NCI-H82 treated with DMSO at 0.1 percent for 48 hours (cell line): ENCODE measurements around the gene RABL2A.
"Not testable (repeated sequence)": the region's sequence is repeated elsewhere in the genome, so short reads cannot be mapped to it uniquely, and the experiment has no call there.

Experiments used
- DNase-seq: peaks from one replicate; lab custom pipeline; 2025; ENCODE audit not compliant: unreplicated experiment; lab: John Stamatoyannopoulos, UW

Gene RABL2A

DNA sequence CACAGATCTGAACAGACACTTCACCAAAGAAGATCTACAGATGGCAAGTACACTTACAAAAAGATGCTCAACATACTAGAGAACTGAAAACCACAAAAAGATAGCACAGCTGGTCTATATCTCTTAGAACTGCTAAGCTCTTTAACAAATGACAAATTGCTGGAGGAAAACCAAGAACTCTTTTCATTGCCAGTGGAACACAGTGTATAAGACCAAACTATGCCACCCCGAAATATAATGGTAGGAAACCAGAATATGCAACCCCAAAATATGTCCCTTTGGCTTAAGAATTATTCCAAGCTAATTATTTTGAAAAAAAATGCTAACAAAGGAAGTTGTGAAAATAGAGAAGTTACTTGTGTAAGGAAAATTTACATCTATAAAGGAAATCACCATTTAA is 21.0 kb upstream of the RABL2A start:
- not testable (repeated sequence) for DNase-seq

DNA sequence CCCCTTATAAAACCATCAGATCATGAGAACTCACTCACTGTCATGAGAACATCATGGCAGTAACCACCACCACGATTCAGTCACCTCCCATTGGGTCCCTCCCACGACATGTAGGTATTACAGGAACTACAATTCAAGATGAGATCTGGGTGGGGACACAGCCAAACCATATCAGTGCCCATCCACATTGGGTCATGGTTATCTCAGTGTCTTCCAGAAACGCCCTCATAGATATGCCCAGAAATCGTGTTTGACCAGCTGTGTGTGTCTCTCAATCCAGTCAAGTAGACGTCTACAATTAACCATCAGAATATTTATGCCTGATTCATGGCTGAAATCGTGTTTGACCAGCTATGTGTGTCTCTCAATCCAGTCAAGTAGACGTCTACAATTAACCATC is 17.2 kb upstream of the RABL2A start:
- not testable (repeated sequence) for DNase-seq

DNA sequence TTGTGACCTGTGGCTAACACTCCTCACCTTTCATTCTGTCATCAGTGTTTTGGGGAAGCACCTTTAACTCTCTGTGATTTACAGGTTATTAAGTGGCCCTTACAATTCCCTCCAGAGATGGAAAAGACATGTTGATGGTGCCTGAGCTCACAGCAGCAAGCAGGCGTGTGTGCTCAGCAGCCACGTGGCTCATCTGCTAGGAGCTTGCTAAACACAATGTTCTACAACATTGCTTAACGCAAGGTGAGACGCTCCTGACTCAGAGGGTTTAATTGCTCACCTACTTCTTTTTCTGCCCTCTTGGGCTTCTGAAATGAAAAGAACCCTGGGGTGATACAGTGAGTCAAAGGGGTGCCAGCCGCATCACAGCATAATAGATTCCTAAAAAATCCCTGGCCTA is 6.1 kb upstream of the RABL2A start:
- not testable (repeated sequence) for DNase-seq

- DNase-seq: not testable (repeated sequence)
Observed at GRCh38 chr2:113625906-113626305, 1.2 kb upstream of the RABL2A start.

GRCh38 chr2:113632849-113633345 is 5.8 kb downstream of the RABL2A start:
- DNase-seq: not testable (repeated sequence)

- not testable (repeated sequence) for DNase-seq
Observed at GRCh38 chr2:113635358-113635757, 8.3 kb downstream of the RABL2A start.

DNA sequence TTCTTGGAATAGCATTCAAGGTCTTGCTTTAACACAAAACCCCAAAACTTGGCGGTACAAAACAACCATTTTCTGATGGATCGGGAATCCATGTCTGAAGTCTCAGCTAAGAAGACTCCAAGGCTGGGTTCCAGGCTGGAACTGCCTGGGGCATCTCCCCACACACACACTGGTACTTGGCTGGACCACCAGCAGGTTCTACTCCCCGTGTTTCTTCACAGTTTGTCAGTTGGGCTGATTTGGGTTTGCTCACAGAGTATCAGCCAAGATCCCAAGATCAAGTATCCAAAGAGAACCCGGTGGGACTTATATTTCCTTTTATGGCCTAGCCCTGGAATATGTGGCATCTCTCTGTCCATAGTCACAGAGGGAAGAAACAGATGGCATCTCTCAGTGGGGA is 9.2 kb downstream of the RABL2A start:
- not testable (repeated sequence) for DNase-seq

DNA sequence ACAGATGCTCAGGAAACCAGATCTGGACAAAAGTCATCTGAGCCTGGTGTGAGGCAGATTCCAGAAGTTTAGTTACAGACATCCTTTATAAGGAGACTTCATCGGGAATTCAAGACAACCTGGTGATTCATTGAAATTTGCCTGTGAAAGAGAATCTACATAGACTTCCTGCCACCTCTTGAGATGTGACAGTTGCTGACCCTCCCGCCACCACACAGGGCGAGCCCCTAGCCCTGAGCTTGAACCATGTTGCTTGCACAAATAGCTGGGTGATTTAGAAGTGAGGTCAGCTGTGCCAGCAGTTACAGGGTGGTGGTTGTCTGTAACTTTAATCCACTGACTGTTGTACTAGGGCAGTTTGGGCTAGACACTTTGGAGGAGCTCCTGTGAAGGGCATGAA is 11.0 kb downstream of the RABL2A start:
- not testable (repeated sequence) for DNase-seq

- DNase-seq: not testable (repeated sequence)
Observed at GRCh38 chr2:113646217-113646616, 19.2 kb downstream of the RABL2A start.

DNA sequence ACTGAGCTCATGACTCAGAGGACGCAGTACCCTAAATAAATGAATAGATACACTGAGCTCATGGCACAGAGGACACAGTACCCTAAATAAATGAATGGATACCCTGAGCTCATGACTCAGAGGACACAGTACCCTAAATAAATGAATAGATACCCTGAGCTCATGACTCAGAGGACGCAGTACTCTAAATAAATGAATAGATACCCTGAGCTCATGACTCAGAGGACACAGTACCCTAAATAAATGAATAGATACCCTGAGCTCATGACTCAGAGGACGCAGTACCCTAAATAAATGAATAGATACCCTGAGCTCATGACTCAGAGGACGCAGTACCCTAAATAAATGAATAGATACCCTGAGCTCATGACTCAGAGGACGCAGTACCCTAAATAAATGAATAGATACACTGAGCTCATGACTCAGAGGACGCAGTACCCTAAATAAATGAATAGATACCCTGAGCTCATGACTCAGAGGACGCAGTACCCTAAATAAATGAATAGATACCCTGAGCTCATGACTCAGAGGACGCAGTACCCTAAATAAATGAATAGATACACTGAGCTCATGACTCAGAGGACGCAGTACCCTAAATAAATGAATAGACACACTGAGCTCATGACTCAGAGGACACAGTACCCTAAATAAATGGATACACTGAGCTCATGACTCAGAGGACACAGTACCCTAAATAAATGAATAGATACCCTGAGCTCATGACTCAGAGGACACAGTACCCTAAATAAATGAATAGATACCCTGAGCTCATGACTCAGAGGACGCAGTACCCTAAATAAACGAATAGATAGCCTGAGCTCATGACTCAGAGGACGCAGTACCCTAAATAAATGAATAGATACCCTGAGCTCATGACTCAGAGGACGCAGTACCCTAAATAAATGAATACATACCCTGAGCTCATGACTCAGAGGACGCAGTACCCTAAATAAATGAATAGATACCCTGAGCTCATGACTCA is 24.1 kb downstream of the RABL2A start:
- DNase-seq: not testable (repeated sequence)

GRCh38 chr2:113652599-113652998 is 25.5 kb downstream of the RABL2A start:
- not testable (repeated sequence) for DNase-seq

- not testable (repeated sequence) for DNase-seq
Observed at GRCh38 chr2:113656031-113656624, 29.1 kb downstream of the RABL2A start.

- DNase-seq: not testable (repeated sequence)
Observed at GRCh38 chr2:113657735-113658134, 30.7 kb downstream of the RABL2A start.

DNA sequence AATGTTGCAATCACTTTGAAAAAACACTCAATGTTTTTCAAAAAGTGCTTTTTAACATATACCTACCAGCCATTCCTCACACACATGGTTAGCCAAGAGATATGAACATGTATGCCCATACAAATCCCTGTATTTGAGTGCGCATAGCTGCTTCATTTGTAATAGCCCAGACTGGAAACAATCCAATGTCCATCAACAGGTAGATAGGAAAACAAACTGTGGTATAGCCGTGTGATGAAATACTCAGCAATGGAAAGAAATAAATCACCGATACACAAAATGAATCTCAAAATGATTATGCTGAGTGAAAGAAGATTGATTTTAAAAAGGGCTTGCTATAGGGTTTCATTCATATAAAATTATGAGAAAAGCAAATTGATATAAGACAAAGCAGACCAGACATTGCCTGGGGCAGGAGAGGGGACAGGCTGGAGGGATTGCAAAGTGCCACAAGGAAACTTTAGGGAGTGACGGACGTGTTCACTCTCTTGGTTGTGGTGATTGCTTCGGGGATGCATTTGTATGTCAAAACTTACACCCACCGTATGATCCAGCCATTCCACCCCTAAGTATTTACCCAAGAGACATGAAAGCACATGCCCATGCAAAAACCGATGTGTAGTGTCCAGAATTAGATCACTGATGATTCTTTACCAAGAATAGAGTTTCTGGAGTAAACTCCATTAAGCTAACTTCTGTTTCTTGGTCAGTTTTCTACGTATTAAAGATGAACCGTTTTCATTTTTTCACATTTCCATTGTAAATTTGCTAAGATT is 36.4 kb downstream of the RABL2A start:
- not testable (repeated sequence) for DNase-seq

DNA sequence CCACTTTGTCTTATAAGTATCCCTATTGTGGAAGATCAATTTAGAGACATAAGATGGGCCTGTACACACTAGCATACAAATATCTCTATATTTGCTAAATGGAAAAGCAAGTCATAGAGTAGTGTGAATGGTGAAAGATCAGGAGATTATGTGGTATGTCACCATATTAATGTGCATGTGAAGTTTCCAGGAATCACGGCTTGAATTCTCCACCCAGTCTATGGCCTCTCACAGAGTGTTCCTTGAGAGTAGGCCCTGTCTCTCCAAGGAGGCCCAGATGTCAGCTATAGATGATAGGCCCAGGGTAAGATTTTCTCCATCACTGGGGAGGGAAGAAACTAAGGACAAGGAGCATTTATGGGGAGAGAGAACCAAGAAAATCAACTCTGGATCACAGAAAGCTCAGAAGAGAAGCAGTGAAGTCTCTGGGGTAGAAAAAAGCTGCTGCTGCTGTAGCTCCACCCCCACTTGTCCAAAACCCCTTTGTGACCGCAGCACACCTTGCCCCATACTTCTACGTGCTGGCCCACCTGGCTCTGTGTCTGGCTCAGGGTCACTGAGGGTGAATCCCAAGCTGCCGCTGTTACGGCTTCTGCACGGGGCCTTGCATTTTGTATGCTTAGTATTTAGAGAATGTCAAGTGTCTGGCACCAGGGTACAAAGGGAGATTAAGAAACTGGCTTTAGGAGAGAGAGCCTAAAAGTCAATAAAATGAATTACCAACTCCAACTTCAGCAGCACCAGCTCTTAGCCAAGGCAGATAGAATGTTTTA is 37.9 kb downstream of the RABL2A start:
- DNase-seq: not testable (repeated sequence)

- peak; percentile 80 for DNase-seq
Observed at GRCh38 chr2:113669013-113669412, 41.9 kb downstream of the RABL2A start.

DNA sequence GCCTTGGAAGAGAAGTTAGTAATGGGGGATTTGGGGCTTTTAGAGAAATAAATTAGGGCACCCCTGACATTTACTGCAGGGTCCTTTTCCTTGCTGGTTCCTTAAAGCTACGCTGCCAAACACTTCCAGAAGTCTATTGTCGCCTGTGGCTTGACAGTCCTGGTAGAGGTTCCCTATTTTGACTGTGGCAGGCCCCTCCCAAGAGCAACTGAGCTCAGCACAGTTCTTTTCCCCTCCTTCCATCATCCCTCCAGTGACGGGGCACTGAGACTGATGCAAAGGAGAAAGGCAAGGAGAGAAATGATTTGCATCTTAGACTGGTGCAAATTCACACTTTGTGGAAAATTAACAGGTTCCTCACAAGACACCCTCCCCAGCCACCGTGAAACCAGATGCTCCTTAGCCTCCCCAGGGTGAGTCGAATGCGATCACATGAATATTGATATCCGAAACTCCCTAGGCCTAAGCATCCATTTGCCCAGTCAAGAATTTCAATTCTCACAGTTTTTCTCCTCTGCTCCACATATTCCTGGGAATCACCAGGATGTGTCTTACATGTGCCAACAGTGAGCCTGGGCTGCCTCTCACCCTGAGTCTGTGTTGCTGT is 45.4 kb downstream of the RABL2A start:
- DNase-seq: no peak

DNA sequence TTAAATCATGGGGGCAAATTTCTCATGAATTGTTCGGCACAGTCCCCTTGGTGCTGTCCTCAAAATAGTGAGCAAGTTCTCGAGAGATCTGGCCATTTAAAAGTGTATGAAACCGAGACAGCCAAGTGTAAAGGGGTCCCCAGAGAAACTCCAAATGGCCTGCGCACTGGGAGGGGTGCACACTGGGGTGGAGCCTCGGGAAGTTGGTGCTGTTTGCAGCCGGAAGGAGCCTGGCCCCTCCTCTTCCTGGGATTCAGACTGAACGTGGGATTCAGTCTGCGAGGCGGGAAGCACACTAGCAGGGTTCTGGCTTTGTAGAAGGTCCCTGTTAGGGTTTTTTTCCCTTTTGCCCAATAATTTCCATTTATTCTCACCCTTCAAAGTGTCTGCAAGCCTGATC is 48.8 kb downstream of the RABL2A start:
- no peak for DNase-seq

GRCh38 chr2:113676623-113677266 is 49.7 kb downstream of the RABL2A start:
- DNase-seq: no peak
